Testis (tissue), 2 donors: ENCODE measurements around the gene GOT1.

Experiments
- CTCF ChIP-seq, 3 experiments: fragments of 450-650 bp in 2 of 3; fragments of 200-600 bp in 1 of 3; sonication (generic) in 1 of 3; IDR thresholded peaks; one replicate each; pipeline ENCODE4 v1.5.1; 2016 to 2019; ENCODE audit warnings: antibody characterized with exemption in 3 of 3, mild to moderate bottlenecking in 2 of 3, moderate library complexity in 1 of 3
- POLR2A ChIP-seq: fragments of 450-650 bp; IDR thresholded peaks from one replicate; pipeline ENCODE4 v1.6.1; 2017; ENCODE audit warnings: antibody characterized with exemption, mild to moderate bottlenecking, moderate library complexity

GRCh38 chr10:99457813-99458212 lies 27.4 kb upstream of the GOT1 start:
- no peak for TF ChIP-seq CTCF (IDR thresholded peaks at IDR 0.05)
- no peak for TF ChIP-seq POLR2A
